ENCODE results near the gene ADAMTS3.
A peak's percentile ranks its signal among the peaks of the same experiment; 100 is the strongest.

ADAMTS3 gene

GRCh38 chr4:72305620-72306019, 263.4 kb downstream of the ADAMTS3 start:
- TF ChIP-seq TCF12 (IDR thresholded peaks at IDR 0.05; ENCODE audit: low read depth) (no peak), EP300 (IDR thresholded peaks at IDR 0.05; ENCODE audit: borderline replicate concordance) (no peak)

- no peak for TF ChIP-seq MAX (IDR thresholded peaks at IDR 0.05)
- TF ChIP-seq EGR1 (IDR thresholded peaks at IDR 0.05): no peak
- no peak for TF ChIP-seq TAF1 (IDR thresholded peaks at IDR 0.05; ENCODE audit: low read depth)
- no peak for TF ChIP-seq EP300 (IDR thresholded peaks at IDR 0.05; ENCODE audit: borderline replicate concordance)
- TF ChIP-seq NFIC (IDR thresholded peaks at IDR 0.05): no peak
- no peak for TF ChIP-seq ZBTB7A (IDR thresholded peaks at IDR 0.05; ENCODE audit: low read depth)
- no peak for TF ChIP-seq RAD21 (IDR thresholded peaks at IDR 0.05; ENCODE audit: low read depth)
- TF ChIP-seq CREB1 (IDR thresholded peaks at IDR 0.05; ENCODE audit: low read depth): no peak
- TF ChIP-seq YY1 (IDR thresholded peaks at IDR 0.05; ENCODE audit: low read depth): no peak
Observed at GRCh38 chr4:72305080-72305479, 263.9 kb downstream of the ADAMTS3 start.

- TF ChIP-seq REST (IDR thresholded peaks at IDR 0.05; ENCODE audit: low read depth) (no peak), RAD21 (IDR thresholded peaks at IDR 0.05; ENCODE audit: low read depth) (peak; percentile 56)
Observed at GRCh38 chr4:72302981-72303704, 265.9 kb downstream of the ADAMTS3 start.

GRCh38 chr4:72301759-72302158, 267.3 kb downstream of the ADAMTS3 start:
- TF ChIP-seq FOXM1 (IDR thresholded peaks at IDR 0.05; ENCODE audit: borderline replicate concordance, low read depth) (no peak), MAX (IDR thresholded peaks at IDR 0.05) (no peak), ZBTB7A (IDR thresholded peaks at IDR 0.05; ENCODE audit: low read depth) (no peak), CREB1 (IDR thresholded peaks at IDR 0.05; ENCODE audit: low read depth) (no peak), TCF12 (IDR thresholded peaks at IDR 0.05; ENCODE audit: low read depth) (no peak), CEBPB (IDR thresholded peaks at IDR 0.05) (no peak), TEAD4 (IDR thresholded peaks at IDR 0.05) (no peak), REST (IDR thresholded peaks at IDR 0.05; ENCODE audit: low read depth) (no peak), USF1 (IDR thresholded peaks at IDR 0.05) (no peak), EP300 (IDR thresholded peaks at IDR 0.05; ENCODE audit: borderline replicate concordance) (no peak), YY1 (IDR thresholded peaks at IDR 0.05; ENCODE audit: low read depth) (no peak), NFIC (IDR thresholded peaks at IDR 0.05) (no peak), TAF1 (IDR thresholded peaks at IDR 0.05; ENCODE audit: low read depth) (no peak)

GRCh38 chr4:72300126-72300525, 268.9 kb downstream of the ADAMTS3 start:
- no peak for TF ChIP-seq TCF12 (IDR thresholded peaks at IDR 0.05; ENCODE audit: low read depth)
- no peak for TF ChIP-seq TAF1 (IDR thresholded peaks at IDR 0.05; ENCODE audit: low read depth)
- no peak for TF ChIP-seq EGR1 (IDR thresholded peaks at IDR 0.05)
- no peak for TF ChIP-seq YY1 (IDR thresholded peaks at IDR 0.05; ENCODE audit: low read depth)

GRCh38 chr4:72295966-72296557, 273.0 kb downstream of the ADAMTS3 start:
- no peak for TF ChIP-seq EGR1 (IDR thresholded peaks at IDR 0.05)
- TF ChIP-seq CREB1 (IDR thresholded peaks at IDR 0.05; ENCODE audit: low read depth): no peak
- no peak for TF ChIP-seq FOXM1 (IDR thresholded peaks at IDR 0.05; ENCODE audit: borderline replicate concordance, low read depth)
- peak; percentile 85 for TF ChIP-seq TEAD4 (IDR thresholded peaks at IDR 0.05)
- peak; percentile 90 for TF ChIP-seq RAD21 (IDR thresholded peaks at IDR 0.05; ENCODE audit: low read depth)

- no peak for TF ChIP-seq EGR1 (IDR thresholded peaks at IDR 0.05)
- TF ChIP-seq RAD21 (IDR thresholded peaks at IDR 0.05; ENCODE audit: low read depth): no peak
- TF ChIP-seq MAX (IDR thresholded peaks at IDR 0.05): no peak
- no peak for TF ChIP-seq USF1 (IDR thresholded peaks at IDR 0.05)
- no peak for TF ChIP-seq CREB1 (IDR thresholded peaks at IDR 0.05; ENCODE audit: low read depth)
- no peak for TF ChIP-seq EP300 (IDR thresholded peaks at IDR 0.05; ENCODE audit: borderline replicate concordance)
- no peak for TF ChIP-seq TAF1 (IDR thresholded peaks at IDR 0.05; ENCODE audit: low read depth)
- no peak for TF ChIP-seq YY1 (IDR thresholded peaks at IDR 0.05; ENCODE audit: low read depth)
- TF ChIP-seq CEBPB (IDR thresholded peaks at IDR 0.05): no peak
- TF ChIP-seq REST (IDR thresholded peaks at IDR 0.05; ENCODE audit: low read depth): no peak
- no peak for TF ChIP-seq FOXM1 (IDR thresholded peaks at IDR 0.05; ENCODE audit: borderline replicate concordance, low read depth)
- no peak for TF ChIP-seq TCF12 (IDR thresholded peaks at IDR 0.05; ENCODE audit: low read depth)
- no peak for TF ChIP-seq ZBTB7A (IDR thresholded peaks at IDR 0.05; ENCODE audit: low read depth)
- TF ChIP-seq NFIC (IDR thresholded peaks at IDR 0.05): no peak
Observed at GRCh38 chr4:72290737-72291136, 278.3 kb downstream of the ADAMTS3 start.
